Breast epithelium (tissue), 4 donors: Measurements from ENCODE around the gene PRKCD. TPM values are rescaled to one million over a fixed set of nuclear protein-coding genes. Genes with fewer than 3 reads are reported as not detected.

ENCODE experiments used
- DNase-seq, 2 donors: peaks; one replicate each; pipeline ENCODE4 v3.0.0-alpha.2; 2019; ENCODE audit warnings: low spot score in 2 of 2
- H3K27ac ChIP-seq, 2 donors: fragments of 200-600 bp; sonication (generic) in 1 of 2; one replicate each; pipeline ENCODE4 v1.5.1; 2016 to 2019; ENCODE audit warnings: mild to moderate bottlenecking in 1 of 2
- H3K27me3 ChIP-seq, 2 donors: fragments of 200-600 bp; sonication (generic) in 1 of 2; one replicate each; pipeline versions ENCODE4 v1.5.1 to v1.6.0; 2017 to 2019; ENCODE audit warnings: control low read depth in 1 of 2, mild to moderate bottlenecking in 1 of 2
- H3K36me3 ChIP-seq: fragments of 200-600 bp; one replicate; pipeline ENCODE4 v1.5.1; 2019
- H3K4me1 ChIP-seq, 2 donors: fragments of 200-600 bp; sonication (generic); one replicate each; pipeline ENCODE4 v1.5.1; 2016 to 2019; ENCODE audit warnings: control low read depth in 1 of 2
- H3K4me3 ChIP-seq, 3 donors: fragments of 200-600 bp; sonication (generic); 1 replicate in 2 of 3; 2 replicates in 1 of 3; pipeline ENCODE4 v1.5.1; 2016 to 2019; ENCODE audit warnings: mild to moderate bottlenecking in 3 of 3, moderate library complexity in 2 of 3
- H3K9me3 ChIP-seq, 2 donors: fragments of 200-600 bp; sonication (generic) in 1 of 2; one replicate each; pipeline ENCODE4 v1.5.1; 2016 to 2019; ENCODE audit warnings: control low read depth in 1 of 2
- POLR2A ChIP-seq: fragments of 450-650 bp; IDR thresholded peaks from one replicate; pipeline ENCODE4 v1.6.1; 2016; ENCODE audit warnings: antibody characterized with exemption, mild to moderate bottlenecking, moderate library complexity
- POLR2AphosphoS5 ChIP-seq, 3 donors: sonication (generic); formaldehyde crosslinking; IDR thresholded peaks; one replicate each; pipeline ENCODE4 v1.6.1; 2017; ENCODE audit warnings: antibody characterized with exemption in 3 of 3
- intact Hi-C: fragments of 100-400 bp; cut with DNase I; formaldehyde crosslinking; loops from one replicate; pipeline ENCODE4 v1.15.1; 2023; ENCODE audit warnings: low total_unique reads
- total RNA-seq, 3 donors: library from RNA; depleted of rRNA; stranded (reverse); fragments of >200 nt; gene quantifications; one replicate each; pipeline ENCODE4 v1.1.0, GENCODE V29; 2016
- TF ChIP-seq, protein P1 (sequence below), 3 donors: fragments of 450-650 bp; IDR thresholded peaks; one replicate each; pipeline ENCODE4 v1.5.1; 2016 to 2017; ENCODE audit warnings: antibody characterized with exemption in 3 of 3, mild to moderate bottlenecking in 3 of 3, moderate library complexity in 3 of 3

PRKCD gene
- total RNA-seq, 3 donors from 2014 or later, result 14.0 to 36.8 (median 15.1) TPM

DNA sequence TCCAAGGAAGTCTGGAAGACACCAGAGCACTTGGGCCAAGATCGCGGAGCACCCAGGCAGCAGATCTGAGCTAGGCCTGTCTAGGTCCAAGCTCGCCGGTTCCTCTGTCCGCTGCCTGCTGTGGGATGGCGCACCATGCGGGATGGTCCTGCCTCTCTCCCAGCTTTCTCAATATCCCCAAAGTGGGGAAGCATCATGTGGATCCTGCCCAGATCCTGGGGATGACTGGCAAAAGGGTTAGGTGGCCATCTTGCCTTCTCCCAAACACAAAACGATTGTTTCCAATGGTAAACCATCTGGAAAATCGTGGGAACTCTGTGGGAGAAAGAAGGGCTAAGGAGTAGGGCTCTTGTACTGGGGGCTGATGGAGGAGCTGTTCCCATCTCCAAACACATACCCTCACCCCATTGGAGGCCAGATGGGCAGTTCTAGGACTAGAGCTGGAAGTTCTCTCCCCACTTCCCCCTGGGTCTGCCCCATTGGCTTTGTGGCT, 8.9 kb downstream of the PRKCD start:
- no peaks in the 10 kb centered on the region for H3K9me3 ChIP-seq
- intact Hi-C loops, result no loop called here
- TF ChIP-seq, protein P1, sequence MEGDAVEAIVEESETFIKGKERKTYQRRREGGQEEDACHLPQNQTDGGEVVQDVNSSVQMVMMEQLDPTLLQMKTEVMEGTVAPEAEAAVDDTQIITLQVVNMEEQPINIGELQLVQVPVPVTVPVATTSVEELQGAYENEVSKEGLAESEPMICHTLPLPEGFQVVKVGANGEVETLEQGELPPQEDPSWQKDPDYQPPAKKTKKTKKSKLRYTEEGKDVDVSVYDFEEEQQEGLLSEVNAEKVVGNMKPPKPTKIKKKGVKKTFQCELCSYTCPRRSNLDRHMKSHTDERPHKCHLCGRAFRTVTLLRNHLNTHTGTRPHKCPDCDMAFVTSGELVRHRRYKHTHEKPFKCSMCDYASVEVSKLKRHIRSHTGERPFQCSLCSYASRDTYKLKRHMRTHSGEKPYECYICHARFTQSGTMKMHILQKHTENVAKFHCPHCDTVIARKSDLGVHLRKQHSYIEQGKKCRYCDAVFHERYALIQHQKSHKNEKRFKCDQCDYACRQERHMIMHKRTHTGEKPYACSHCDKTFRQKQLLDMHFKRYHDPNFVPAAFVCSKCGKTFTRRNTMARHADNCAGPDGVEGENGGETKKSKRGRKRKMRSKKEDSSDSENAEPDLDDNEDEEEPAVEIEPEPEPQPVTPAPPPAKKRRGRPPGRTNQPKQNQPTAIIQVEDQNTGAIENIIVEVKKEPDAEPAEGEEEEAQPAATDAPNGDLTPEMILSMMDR (IDR thresholded peaks at IDR 0.05), result no peak
- TF ChIP-seq POLR2AphosphoS5 (IDR thresholded peaks at IDR 0.05) (no peak), POLR2A (no peak)
- no peaks in the 10 kb centered on the region for H3K36me3 ChIP-seq
- no peak for DNase-seq
- peaks cover under 1 to 10% of the 10 kb centered on the region in 2 donors for H3K4me1 ChIP-seq
- peak overlapping the region in 1 of 2 donors; percentile 66 for H3K27ac ChIP-seq
- no peaks in the 10 kb centered on the region for H3K27me3 ChIP-seq
- H3K4me3 ChIP-seq, result peak overlapping the region in 1 of 3 donors; percentile 19

DNA sequence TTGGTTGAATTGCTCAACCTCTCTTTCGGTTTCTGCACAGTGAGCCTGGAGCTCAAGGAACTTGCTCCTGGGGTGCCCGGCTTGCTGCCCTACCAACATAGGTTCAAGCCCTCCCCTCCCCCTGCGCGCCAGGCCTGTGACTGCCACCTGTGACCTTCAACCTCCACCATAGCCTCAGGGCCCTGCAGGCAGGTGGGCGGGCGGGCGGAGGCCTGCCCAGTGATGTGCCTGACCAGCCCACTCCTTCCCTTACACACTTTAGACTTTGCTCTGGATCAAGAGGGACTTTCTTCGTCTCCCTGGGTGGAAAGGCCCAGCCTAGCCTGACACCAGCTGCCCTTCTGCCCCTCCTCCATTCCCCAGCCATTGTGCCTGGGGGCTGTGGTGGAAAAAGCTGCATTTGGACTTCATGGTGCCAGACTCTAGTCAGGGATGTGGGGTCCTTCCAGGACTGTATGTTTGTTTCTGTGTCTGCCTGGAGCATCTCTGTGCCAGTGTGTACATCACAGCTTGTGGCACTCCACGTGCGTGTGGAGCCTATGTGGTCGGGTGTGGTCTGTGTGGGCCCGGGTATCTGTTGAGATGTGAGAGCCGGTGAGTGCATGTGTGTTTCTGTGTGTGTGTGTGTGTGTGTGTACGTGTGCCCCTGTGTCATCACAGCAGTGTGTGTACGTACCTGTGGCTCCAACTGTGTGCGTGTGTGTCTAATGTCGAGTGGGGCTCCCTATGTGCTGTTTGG, 9.5 kb downstream of the PRKCD start:
- no peaks in the 10 kb centered on the region for H3K36me3 ChIP-seq
- H3K4me3 ChIP-seq, result no peak overlapping the region
- H3K9me3 ChIP-seq, result no peaks in the 10 kb centered on the region
- TF ChIP-seq POLR2A (no peak), POLR2AphosphoS5 (IDR thresholded peaks at IDR 0.05) (no peak)
- TF ChIP-seq, protein P1 (IDR thresholded peaks at IDR 0.05), result no peak
- H3K27ac ChIP-seq, result peak overlapping the region in 1 of 2 donors; percentile 66
- intact Hi-C loops, result no loop called here
- H3K27me3 ChIP-seq, result no peaks in the 10 kb centered on the region
- DNase-seq, result no peak
- H3K4me1 ChIP-seq, result peaks cover 0 to 10% of the 10 kb centered on the region in 2 donors

DNA sequence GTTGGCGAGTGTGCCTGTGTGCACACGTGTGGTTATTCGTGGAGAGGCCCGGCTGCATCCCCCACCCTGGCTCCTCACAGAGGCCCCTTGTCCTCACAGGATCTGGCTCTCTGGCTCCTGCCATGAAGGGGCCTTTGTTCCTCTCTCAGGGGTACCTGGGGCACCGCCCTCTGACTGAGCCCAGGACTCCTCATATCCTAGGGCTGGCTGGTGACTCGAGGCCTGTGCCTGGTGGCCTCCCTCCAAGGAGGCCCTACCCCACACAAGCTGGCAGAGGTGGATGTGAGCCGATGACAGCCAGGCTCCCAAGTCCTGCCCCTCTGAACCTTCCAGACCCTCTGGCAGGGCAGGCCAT, 10.0 kb downstream of the PRKCD start:
- no peak overlapping the region for H3K4me3 ChIP-seq
- H3K36me3 ChIP-seq, result no peaks in the 10 kb centered on the region
- DNase-seq, result no peak
- peaks cover 0 to 10% of the 10 kb centered on the region in 2 donors for H3K4me1 ChIP-seq
- no peaks in the 10 kb centered on the region for H3K27me3 ChIP-seq
- intact Hi-C loops, result no loop called here
- H3K9me3 ChIP-seq, result no peaks in the 10 kb centered on the region
- H3K27ac ChIP-seq, result no peak overlapping the region
- no peak for TF ChIP-seq POLR2A
- TF ChIP-seq POLR2AphosphoS5 (IDR thresholded peaks at IDR 0.05), result no peak
- TF ChIP-seq, protein P1 (IDR thresholded peaks at IDR 0.05), result no peak

DNA sequence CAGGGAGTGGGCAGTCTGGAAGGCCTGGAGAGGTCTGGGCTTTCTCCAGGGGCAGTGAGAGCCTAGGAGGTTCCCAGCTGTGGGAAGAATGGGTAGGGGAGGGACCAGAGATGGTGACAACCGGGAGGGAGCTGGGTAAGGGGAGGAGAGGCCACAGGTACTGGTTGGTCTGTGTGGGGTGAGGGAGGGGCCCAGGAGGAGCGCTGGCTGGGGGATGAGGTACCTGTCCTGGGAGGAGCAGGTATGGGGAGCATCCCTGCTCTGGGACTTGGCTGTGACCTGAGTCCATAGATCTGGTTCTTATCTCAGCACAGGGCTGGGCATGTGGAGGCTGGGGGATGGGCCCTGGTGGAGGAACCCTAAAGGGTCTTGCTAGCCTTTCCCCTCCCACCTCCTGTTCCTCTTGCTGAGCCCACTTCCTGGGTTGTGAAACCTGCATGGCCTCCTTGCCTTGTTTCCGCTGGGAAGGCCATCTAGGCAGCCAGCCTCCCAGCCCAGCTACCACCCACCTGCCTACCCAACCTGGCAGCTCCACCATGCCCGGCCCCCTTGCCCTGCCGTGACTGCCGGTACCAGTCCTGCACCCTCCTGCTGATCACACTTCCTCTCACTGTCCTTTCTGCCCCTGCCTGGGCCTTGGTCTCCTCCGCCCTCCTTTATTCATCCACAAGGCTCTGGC, 11.0 kb downstream of the PRKCD start:
- Histone ChIP-seq H3K4me1 (peaks cover 0 to 4% of the 10 kb centered on the region in 2 donors), H3K27me3 (no peaks in the 10 kb centered on the region), H3K36me3 (no peaks in the 10 kb centered on the region), H3K27ac (no peak overlapping the region), H3K4me3 (no peak overlapping the region), H3K9me3 (no peaks in the 10 kb centered on the region)
- TF ChIP-seq POLR2A (no peak), POLR2AphosphoS5 (IDR thresholded peaks at IDR 0.05) (no peak)
- TF ChIP-seq, protein P1 (IDR thresholded peaks at IDR 0.05), result no peak
- intact Hi-C loops, result no loop called here
- DNase-seq, result no peak

DNA sequence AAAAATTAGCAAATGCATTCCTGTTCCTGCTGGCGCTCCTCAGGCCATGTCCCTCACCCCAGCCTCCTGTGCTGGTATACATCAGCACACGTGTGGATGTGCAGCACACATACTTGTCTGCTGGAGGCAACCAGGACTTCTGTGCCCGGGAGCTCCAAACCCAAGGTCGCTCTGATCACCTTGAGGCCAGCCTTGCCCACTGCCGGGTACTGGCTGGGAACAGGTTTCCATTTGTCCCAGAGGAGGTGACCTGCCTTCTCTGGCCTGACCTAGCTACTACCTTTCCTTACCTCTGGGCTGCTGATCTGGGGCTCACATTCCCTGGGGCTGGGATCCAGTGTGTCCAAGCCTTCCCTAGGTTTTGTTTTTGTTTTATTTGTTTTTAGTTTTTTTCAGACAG, 12.1 kb downstream of the PRKCD start:
- Histone ChIP-seq H3K27me3 (no peaks in the 10 kb centered on the region), H3K4me1 (peaks cover 0 to 3% of the 10 kb centered on the region in 2 donors), H3K9me3 (no peaks in the 10 kb centered on the region), H3K27ac (no peak overlapping the region), H3K4me3 (no peak overlapping the region), H3K36me3 (no peaks in the 10 kb centered on the region)
- TF ChIP-seq, protein P1 (IDR thresholded peaks at IDR 0.05), result no peak
- TF ChIP-seq POLR2A (no peak), POLR2AphosphoS5 (IDR thresholded peaks at IDR 0.05) (no peak)
- no peak for DNase-seq
- intact Hi-C loops, result no loop called here
